GM23338 (cell line): Measurements from ENCODE around the gene RNF26. TPM values are rescaled to one million over a fixed set of nuclear protein-coding genes. Genes with fewer than 3 reads are reported as not detected.

Experiments used
- ATAC-seq: fragments of 200-7000 bp; cut with Tn5 transposase; 3 replicates; pipeline ENCODE4 v1.9.1; 2020
- DNase-seq: peaks from one replicate; pipeline ENCODE4 v3.0.0-alpha.2; 2015; ENCODE audit warnings: low spot score
- H2AFZ ChIP-seq: fragments of 200-600 bp; sonication (generic); 2 replicates; pipeline ENCODE4 v1.8.0; 2016; ENCODE audit warnings: antibody characterized with exemption, mild to moderate bottlenecking, moderate library complexity
- H3F3A ChIP-seq: fragments of 200-600 bp; sonication (generic); replicated peaks from 2 replicates; pipeline ENCODE4 v1.8.0; 2017; ENCODE audit warnings: antibody characterized with exemption, mixed run types, low read depth
- H3K27ac ChIP-seq: fragments of 200-600 bp; sonication (generic); 2 replicates; pipeline ENCODE4 v1.6.1; 2016; ENCODE audit warnings: low read depth
- H3K27me3 ChIP-seq: fragments of 200-600 bp; sonication (generic); 2 replicates; pipeline ENCODE4 v1.8.0; 2016; ENCODE audit warnings: mild to moderate bottlenecking, mixed run types, moderate library complexity; ENCODE audit not compliant: insufficient read depth
- H3K36me3 ChIP-seq: fragments of 200-600 bp; sonication (generic); 2 replicates; pipeline ENCODE4 v1.8.0; 2016; ENCODE audit warnings: mild to moderate bottlenecking; ENCODE audit not compliant: insufficient read depth
- H3K4me1 ChIP-seq: fragments of 200-600 bp; sonication (generic); 2 replicates; pipeline ENCODE4 v1.8.0; 2016; ENCODE audit warnings: mild to moderate bottlenecking, moderate library complexity; ENCODE audit not compliant: insufficient read depth
- H3K4me2 ChIP-seq: fragments of 200-600 bp; sonication (generic); 2 replicates; pipeline ENCODE4 v1.7.1; 2017; ENCODE audit warnings: mixed run types
- H3K4me3 ChIP-seq: fragments of 200-600 bp; sonication (generic); 2 replicates; pipeline ENCODE4 v1.6.1; 2016; ENCODE audit warnings: mixed run types
- H3K79me2 ChIP-seq: fragments of 200-600 bp; sonication (generic); replicated peaks from 2 replicates; pipeline ENCODE4 v1.8.0; 2017; ENCODE audit warnings: mild to moderate bottlenecking; ENCODE audit not compliant: insufficient read depth
- H3K9me2 ChIP-seq: fragments of 200-600 bp; sonication (generic); 2 replicates; pipeline ENCODE4 v1.8.0; 2017; ENCODE audit not compliant: insufficient read depth
- H4K20me1 ChIP-seq: fragments of 200-600 bp; sonication (generic); replicated peaks from 2 replicates; pipeline ENCODE4 v1.8.0; 2017; ENCODE audit warnings: mild to moderate bottlenecking; ENCODE audit not compliant: insufficient read depth
- H3K27ac Mint-ChIP-seq: 2 replicates; pipeline ENCODE4 v1.8.0; 2020; ENCODE audit warnings: inconsistent platforms, mild to moderate bottlenecking, moderate library complexity, mixed read lengths
- H3K27me3 Mint-ChIP-seq: 3 replicates; pipeline ENCODE4 v1.8.0; 2022; ENCODE audit warnings: low read depth, mild to moderate bottlenecking, moderate library complexity, mixed read lengths, inconsistent platforms; ENCODE audit not compliant: insufficient read depth, poor library complexity
- H3K36me3 Mint-ChIP-seq: 3 replicates; pipeline ENCODE4 v1.8.0; 2021; ENCODE audit warnings: low read depth, mild to moderate bottlenecking, inconsistent platforms, moderate library complexity, mixed read lengths
- H3K4me1 Mint-ChIP-seq: 3 replicates; pipeline ENCODE4 v1.8.0; 2020; ENCODE audit warnings: mild to moderate bottlenecking, inconsistent platforms, mixed read lengths
- H3K4me3 Mint-ChIP-seq: 3 replicates; pipeline ENCODE4 v1.8.0; 2021; ENCODE audit warnings: moderate library complexity, mild to moderate bottlenecking, inconsistent platforms, mixed read lengths
- H3K9me3 Mint-ChIP-seq: 3 replicates; pipeline ENCODE4 v1.8.0; 2020; ENCODE audit warnings: moderate library complexity, mild to moderate bottlenecking, inconsistent platforms, mixed read lengths
- EZH2 ChIP-seq: fragments of 200-600 bp; sonication (generic); IDR thresholded peaks from one replicate; pipeline ENCODE4 v1.8.0; 2017; ENCODE audit warnings: antibody characterized with exemption, mild to moderate bottlenecking, low read depth; ENCODE audit not compliant: unreplicated experiment
- JUNB ChIP-seq: IDR thresholded peaks from one replicate; pipeline ENCODE4 v1.6.1; 2016; ENCODE audit warnings: antibody characterized with exemption; ENCODE audit not compliant: unreplicated experiment
- NANOG ChIP-seq: IDR thresholded peaks from 2 replicates; pipeline ENCODE4 v1.6.1; 2016; ENCODE audit warnings: antibody characterized with exemption, borderline replicate concordance
- POLR2AphosphoS5 ChIP-seq: IDR thresholded peaks from 2 replicates; pipeline ENCODE4 v1.6.1; 2016; ENCODE audit warnings: antibody characterized with exemption, low read depth
- REST ChIP-seq: IDR thresholded peaks from one replicate; pipeline ENCODE4 v1.6.1; 2018; ENCODE audit warnings: antibody characterized with exemption; ENCODE audit not compliant: unreplicated experiment
- STAT1 ChIP-seq: IDR thresholded peaks from one replicate; pipeline ENCODE4 v1.6.1; 2016; ENCODE audit warnings: antibody characterized with exemption; ENCODE audit not compliant: unreplicated experiment
- ZNF114 ChIP-seq: fragments of 250-450 bp; sonication (Bioruptor Pico); IDR thresholded peaks from 2 replicates; pipeline ENCODE4 v1.5.0; 2020; ENCODE audit warnings: mild to moderate bottlenecking, moderate library complexity
- polyA plus RNA-seq: library from polyadenylated mRNA; unstranded; fragments of >200 nt; fragmentation: Nextera tagmentation; extraction: Ambion mirVana; gene quantifications from 2 replicates; pipeline ENCODE4 v1.2.1, GENCODE V29; 2016
- total RNA-seq: library from RNA; depleted of rRNA; stranded (reverse); fragments of >200 nt; shearing (Covaris generic); gene quantifications from 2 replicates; pipeline ENCODE4 v1.2.3, GENCODE V29; 2014
- TF ChIP-seq, protein P1 (sequence below): fragments of 250-450 bp; sonication (Bioruptor Pico); IDR thresholded peaks from 2 replicates; pipeline ENCODE4 v1.5.0; 2020; ENCODE audit warnings: mild to moderate bottlenecking, moderate library complexity
- TF ChIP-seq, protein P2 (sequence below): IDR thresholded peaks from 2 replicates; pipeline ENCODE4 v1.6.1; 2016; ENCODE audit warnings: antibody characterized with exemption
- TF ChIP-seq, protein P3 (sequence below), 2 experiments: fragments of 200-600 bp in 1 of 2; sonication (generic) in 1 of 2; conservative IDR thresholded peaks; 2 replicates each; pipeline versions ENCODE4 v1.5.1 to v1.6.1; 2016 to 2017; ENCODE audit warnings: antibody characterized with exemption in 2 of 2, low read depth in 2 of 2, mild to moderate bottlenecking in 2 of 2, moderate library complexity in 1 of 2

RNF26 gene
- total and polyA plus RNA-seq, 2 experiments from 2014 or later: 31.8 to 58.3 TPM

- no peaks in the 10 kb centered on the region for H3K9me3 Mint-ChIP-seq
- H3K4me1 Mint-ChIP-seq: peaks cover 27% of the 10 kb centered on the region
- no peak for DNase-seq
- peaks cover 6% of the 10 kb centered on the region; the same call in 2 of the 3 replicates for H3K36me3 Mint-ChIP-seq
- TF ChIP-seq STAT1 (no peak), JUNB (no peak), POLR2AphosphoS5 (no peak), REST (no peak), NANOG (no peak), ZNF114 (CRISPR knock-in tag) (no peak), EZH2 (no peak)
- TF ChIP-seq, protein P1, sequence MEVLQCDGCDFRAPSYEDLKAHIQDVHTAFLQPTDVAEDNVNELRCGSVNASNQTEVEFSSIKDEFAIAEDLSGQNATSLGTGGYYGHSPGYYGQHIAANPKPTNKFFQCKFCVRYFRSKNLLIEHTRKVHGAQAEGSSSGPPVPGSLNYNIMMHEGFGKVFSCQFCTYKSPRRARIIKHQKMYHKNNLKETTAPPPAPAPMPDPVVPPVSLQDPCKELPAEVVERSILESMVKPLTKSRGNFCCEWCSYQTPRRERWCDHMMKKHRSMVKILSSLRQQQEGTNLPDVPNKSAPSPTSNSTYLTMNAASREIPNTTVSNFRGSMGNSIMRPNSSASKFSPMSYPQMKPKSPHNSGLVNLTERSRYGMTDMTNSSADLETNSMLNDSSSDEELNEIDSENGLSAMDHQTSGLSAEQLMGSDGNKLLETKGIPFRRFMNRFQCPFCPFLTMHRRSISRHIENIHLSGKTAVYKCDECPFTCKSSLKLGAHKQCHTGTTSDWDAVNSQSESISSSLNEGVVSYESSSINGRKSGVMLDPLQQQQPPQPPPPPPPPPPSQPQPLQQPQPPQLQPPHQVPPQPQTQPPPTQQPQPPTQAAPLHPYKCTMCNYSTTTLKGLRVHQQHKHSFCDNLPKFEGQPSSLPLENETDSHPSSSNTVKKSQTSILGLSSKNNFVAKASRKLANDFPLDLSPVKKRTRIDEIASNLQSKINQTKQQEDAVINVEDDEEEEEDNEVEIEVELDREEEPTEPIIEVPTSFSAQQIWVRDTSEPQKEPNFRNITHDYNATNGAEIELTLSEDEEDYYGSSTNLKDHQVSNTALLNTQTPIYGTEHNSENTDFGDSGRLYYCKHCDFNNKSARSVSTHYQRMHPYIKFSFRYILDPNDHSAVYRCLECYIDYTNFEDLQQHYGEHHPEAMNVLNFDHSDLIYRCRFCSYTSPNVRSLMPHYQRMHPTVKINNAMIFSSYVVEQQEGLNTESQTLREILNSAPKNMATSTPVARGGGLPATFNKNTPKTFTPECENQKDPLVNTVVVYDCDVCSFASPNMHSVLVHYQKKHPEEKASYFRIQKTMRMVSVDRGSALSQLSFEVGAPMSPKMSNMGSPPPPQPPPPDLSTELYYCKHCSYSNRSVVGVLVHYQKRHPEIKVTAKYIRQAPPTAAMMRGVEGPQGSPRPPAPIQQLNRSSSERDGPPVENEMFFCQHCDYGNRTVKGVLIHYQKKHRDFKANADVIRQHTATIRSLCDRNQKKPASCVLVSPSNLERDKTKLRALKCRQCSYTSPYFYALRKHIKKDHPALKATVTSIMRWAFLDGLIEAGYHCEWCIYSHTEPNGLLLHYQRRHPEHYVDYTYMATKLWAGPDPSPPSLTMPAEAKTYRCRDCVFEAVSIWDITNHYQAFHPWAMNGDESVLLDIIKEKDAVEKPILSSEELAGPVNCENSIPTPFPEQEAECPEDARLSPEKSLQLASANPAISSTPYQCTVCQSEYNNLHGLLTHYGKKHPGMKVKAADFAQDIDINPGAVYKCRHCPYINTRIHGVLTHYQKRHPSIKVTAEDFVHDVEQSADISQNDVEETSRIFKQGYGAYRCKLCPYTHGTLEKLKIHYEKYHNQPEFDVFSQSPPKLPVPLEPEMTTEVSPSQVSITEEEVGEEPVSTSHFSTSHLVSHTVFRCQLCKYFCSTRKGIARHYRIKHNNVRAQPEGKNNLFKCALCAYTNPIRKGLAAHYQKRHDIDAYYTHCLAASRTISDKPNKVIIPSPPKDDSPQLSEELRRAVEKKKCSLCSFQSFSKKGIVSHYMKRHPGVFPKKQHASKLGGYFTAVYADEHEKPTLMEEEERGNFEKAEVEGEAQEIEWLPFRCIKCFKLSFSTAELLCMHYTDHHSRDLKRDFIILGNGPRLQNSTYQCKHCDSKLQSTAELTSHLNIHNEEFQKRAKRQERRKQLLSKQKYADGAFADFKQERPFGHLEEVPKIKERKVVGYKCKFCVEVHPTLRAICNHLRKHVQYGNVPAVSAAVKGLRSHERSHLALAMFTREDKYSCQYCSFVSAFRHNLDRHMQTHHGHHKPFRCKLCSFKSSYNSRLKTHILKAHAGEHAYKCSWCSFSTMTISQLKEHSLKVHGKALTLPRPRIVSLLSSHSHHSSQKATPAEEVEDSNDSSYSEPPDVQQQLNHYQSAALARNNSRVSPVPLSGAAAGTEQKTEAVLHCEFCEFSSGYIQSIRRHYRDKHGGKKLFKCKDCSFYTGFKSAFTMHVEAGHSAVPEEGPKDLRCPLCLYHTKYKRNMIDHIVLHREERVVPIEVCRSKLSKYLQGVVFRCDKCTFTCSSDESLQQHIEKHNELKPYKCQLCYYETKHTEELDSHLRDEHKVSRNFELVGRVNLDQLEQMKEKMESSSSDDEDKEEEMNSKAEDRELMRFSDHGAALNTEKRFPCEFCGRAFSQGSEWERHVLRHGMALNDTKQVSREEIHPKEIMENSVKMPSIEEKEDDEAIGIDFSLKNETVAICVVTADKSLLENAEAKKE (CRISPR knock-in tag): no peak
- TF ChIP-seq, protein P2, sequence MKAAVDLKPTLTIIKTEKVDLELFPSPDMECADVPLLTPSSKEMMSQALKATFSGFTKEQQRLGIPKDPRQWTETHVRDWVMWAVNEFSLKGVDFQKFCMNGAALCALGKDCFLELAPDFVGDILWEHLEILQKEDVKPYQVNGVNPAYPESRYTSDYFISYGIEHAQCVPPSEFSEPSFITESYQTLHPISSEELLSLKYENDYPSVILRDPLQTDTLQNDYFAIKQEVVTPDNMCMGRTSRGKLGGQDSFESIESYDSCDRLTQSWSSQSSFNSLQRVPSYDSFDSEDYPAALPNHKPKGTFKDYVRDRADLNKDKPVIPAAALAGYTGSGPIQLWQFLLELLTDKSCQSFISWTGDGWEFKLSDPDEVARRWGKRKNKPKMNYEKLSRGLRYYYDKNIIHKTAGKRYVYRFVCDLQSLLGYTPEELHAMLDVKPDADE: no peak
- TF ChIP-seq, protein P3, sequence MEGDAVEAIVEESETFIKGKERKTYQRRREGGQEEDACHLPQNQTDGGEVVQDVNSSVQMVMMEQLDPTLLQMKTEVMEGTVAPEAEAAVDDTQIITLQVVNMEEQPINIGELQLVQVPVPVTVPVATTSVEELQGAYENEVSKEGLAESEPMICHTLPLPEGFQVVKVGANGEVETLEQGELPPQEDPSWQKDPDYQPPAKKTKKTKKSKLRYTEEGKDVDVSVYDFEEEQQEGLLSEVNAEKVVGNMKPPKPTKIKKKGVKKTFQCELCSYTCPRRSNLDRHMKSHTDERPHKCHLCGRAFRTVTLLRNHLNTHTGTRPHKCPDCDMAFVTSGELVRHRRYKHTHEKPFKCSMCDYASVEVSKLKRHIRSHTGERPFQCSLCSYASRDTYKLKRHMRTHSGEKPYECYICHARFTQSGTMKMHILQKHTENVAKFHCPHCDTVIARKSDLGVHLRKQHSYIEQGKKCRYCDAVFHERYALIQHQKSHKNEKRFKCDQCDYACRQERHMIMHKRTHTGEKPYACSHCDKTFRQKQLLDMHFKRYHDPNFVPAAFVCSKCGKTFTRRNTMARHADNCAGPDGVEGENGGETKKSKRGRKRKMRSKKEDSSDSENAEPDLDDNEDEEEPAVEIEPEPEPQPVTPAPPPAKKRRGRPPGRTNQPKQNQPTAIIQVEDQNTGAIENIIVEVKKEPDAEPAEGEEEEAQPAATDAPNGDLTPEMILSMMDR (conservative IDR thresholded peaks at IDR 0.05; ENCODE audit: low read depth in 2 of 2): no peak
- Histone ChIP-seq H3K79me2 (no peaks in the 10 kb centered on the region), H3K4me3 (peak overlapping the region; percentile 86), H3K27me3 (peaks cover 41% of the 10 kb centered on the region), H3F3A (peaks cover 15% of the 10 kb centered on the region), H3K27ac (no peak overlapping the region), H3K36me3 (no peaks in the 10 kb centered on the region), H2AFZ (0 out of 2 replicates have a peak overlapping the region, but pooled peaks have one; percentile 52), H3K4me1 (peaks cover 35% of the 10 kb centered on the region), H3K4me2 (peak overlapping the region; percentile 98), H4K20me1 (peaks cover 7% of the 10 kb centered on the region), H3K9me2 (no peaks in the 10 kb centered on the region)
- no peak for ATAC-seq
- H3K27me3 Mint-ChIP-seq: peaks cover 52% of the 10 kb centered on the region
- no peak overlapping the region for H3K27ac Mint-ChIP-seq
- H3K4me3 Mint-ChIP-seq: peak overlapping the region; percentile 68
Measured at GRCh38 chr11:119314726-119315125, 19.6 kb upstream of the RNF26 start.
